Adipose tissue (tissue), 3 donors: Measurements from ENCODE around the gene RNU6-9. TPM values are rescaled to one million over a fixed set of nuclear protein-coding genes. Genes with fewer than 3 reads are reported as not detected.

Source experiments
- H3K27ac ChIP-seq: one replicate; pipeline ENCODE4 v1.5.1; 2013; ENCODE audit warnings: low read depth, low read length
- WGBS, 3 donors: extraction: QIAGEN DNeasy Blood & Tissue Kit; methylation state at CpG; one replicate each; pipeline ENCODE4 v1.1.7; 2013; 5-methylcytosine and 5-hydroxymethylcytosine counted together
- polyA plus RNA-seq, 3 donors: library from polyadenylated mRNA; stranded (reverse); fragments of 200-250 nt; gene quantifications; one replicate each; pipeline ENCODE4 v1.2.3, GENCODE V29; 2013
- donor health status: healthy with polysubstance abuse.
- donor health status: Bipolar disorder and iron deficiency.
- donor health status: healthy.

Gene RNU6-9
- polyA plus RNA-seq, 3 donors: not detected

- peak within 1 kb of the TSS; percentile 29 for H3K27ac ChIP-seq
- 0 to 1% (median 1%) methylated on average over 80 to 96 of the region's 97 CpGs for WGBS, 3 donors
Observed at GRCh38 chr19:925526-926322, 32.4 kb downstream of the RNU6-9 start, which contains the start of gene ARID3A. ARID3A (plus strand) TSS chr19:926035; CDS start chr19:929529, 3,494 bp downstream.

GRCh38 chr19:926323-926588 lies 33.0 kb downstream of the RNU6-9 start:
- H3K27ac ChIP-seq: peak overlapping the region; percentile 29
- 0% methylated on average over 20 to 21 of the region's 21 CpGs for WGBS, 3 donors

- WGBS, 3 donors: 1% methylated on average over 43 to 52 of the region's 52 CpGs
- H3K27ac ChIP-seq: no peak overlapping the region
Observed at GRCh38 chr19:926589-927350, 33.5 kb downstream of the RNU6-9 start.

- no peak overlapping the region for H3K27ac ChIP-seq
- WGBS, 3 donors: 8 to 13% (median 9%) methylated on average over 14 to 15 of the region's 15 CpGs
Observed at GRCh38 chr19:927351-927779, 34.1 kb downstream of the RNU6-9 start.

- 60 to 77% (median 66%) methylated on average over 12 of the region's 12 CpGs for WGBS, 3 donors
- no peak overlapping the region for H3K27ac ChIP-seq
Observed at GRCh38 chr19:927780-928401, 34.6 kb downstream of the RNU6-9 start.

- 70 to 80% (median 72%) methylated on average over 18 of the region's 18 CpGs for WGBS, 3 donors
- H3K27ac ChIP-seq: no peak overlapping the region
Observed at GRCh38 chr19:928471-929202, 35.4 kb downstream of the RNU6-9 start.

GRCh38 chr19:929203-929890 lies 36.1 kb downstream of the RNU6-9 start:
- no peak overlapping the region for H3K27ac ChIP-seq
- 92 to 93% (median 93%) methylated on average over 31 to 51 of the region's 51 CpGs for WGBS, 3 donors

- no peak overlapping the region for H3K27ac ChIP-seq
- WGBS, 3 donors: 86 to 94% (median 90%) methylated on average over 6 of the region's 6 CpGs
Observed at GRCh38 chr19:929891-930258, 36.6 kb downstream of the RNU6-9 start.

GRCh38 chr19:931860-932647 lies 38.8 kb downstream of the RNU6-9 start:
- WGBS, 3 donors: 81 to 88% (median 86%) methylated on average over 26 to 32 of the region's 32 CpGs
- H3K27ac ChIP-seq: no peak overlapping the region

- 22 to 44% (median 30%) methylated on average over 40 to 54 of the region's 54 CpGs for WGBS, 3 donors
Observed at GRCh38 chr19:932648-933552, 39.6 kb downstream of the RNU6-9 start.

GRCh38 chr19:933553-933882 lies 40.2 kb downstream of the RNU6-9 start:
- WGBS, 3 donors: 48 to 59% (median 51%) methylated on average over 13 to 14 of the region's 14 CpGs
- H3K27ac ChIP-seq: no peak overlapping the region

More at GRCh38 chr19:932648-933552, 39.6 kb downstream of the RNU6-9 start:
- H3K27ac ChIP-seq: no peak overlapping the region

- no peak overlapping the region for H3K27ac ChIP-seq
- WGBS, 3 donors: 52 to 82% (median 81%) methylated on average over 27 to 29 of the region's 29 CpGs
Observed at GRCh38 chr19:934197-934840, 41.0 kb downstream of the RNU6-9 start.

GRCh38 chr19:934865-935479 lies 41.7 kb downstream of the RNU6-9 start:
- no peak overlapping the region for H3K27ac ChIP-seq
- WGBS, 3 donors: 9 to 29% (median 20%) methylated on average over 31 of the region's 31 CpGs

- no peak overlapping the region for H3K27ac ChIP-seq
- 96 to 99% (median 98%) methylated on average over 10 of the region's 10 CpGs for WGBS, 3 donors
Observed at GRCh38 chr19:936175-936546, 42.9 kb downstream of the RNU6-9 start.

GRCh38 chr19:937259-937694 lies 44.0 kb downstream of the RNU6-9 start:
- 86 to 91% (median 87%) methylated on average over 16 of the region's 16 CpGs for WGBS, 3 donors
- no peak overlapping the region for H3K27ac ChIP-seq
